OCI-LY3 (cell line): Measurements from ENCODE around the gene LSM7.

ENCODE experiments used
- CTCF ChIP-seq: fragments of 200-600, 300-600 bp; sonication (generic); IDR thresholded peaks from 2 replicates; pipeline ENCODE4 v1.5.1; 2014; ENCODE audit warnings: antibody characterized with exemption, low read length, low read depth
- EZH2phosphoT487 ChIP-seq: fragments of 200-600 bp; shearing (Covaris generic); IDR thresholded peaks from 2 replicates; pipeline ENCODE4 v1.6.1; 2018; ENCODE audit warnings: antibody characterized with exemption, mixed run types, low read depth

GRCh38 chr19:2338055-2338615 is 9.7 kb upstream of the LSM7 start:
- TF ChIP-seq CTCF (no peak), EZH2phosphoT487 (no peak)
